SK-N-MC (cell line): Measurements from ENCODE around the gene MAN1B1.

Experiments
- EZH2 ChIP-seq: fragments of 200-600 bp; sonication (generic); IDR thresholded peaks from one replicate; pipeline ENCODE4 v1.6.1; 2017; ENCODE audit warnings: antibody characterized with exemption
- FOXP2 ChIP-seq: optimal IDR thresholded peaks from 2 replicates; pipeline ENCODE3; 2011; ENCODE audit warnings: mild to moderate bottlenecking, moderate library complexity; ENCODE audit not compliant: insufficient read depth; ENCODE audit errors: extremely low read length, control extremely low read depth
- POLR2AphosphoS5 ChIP-seq: IDR thresholded peaks from 2 replicates; pipeline ENCODE4 v1.6.1; 2012; ENCODE audit warnings: mild to moderate bottlenecking, low read depth, low read length, borderline replicate concordance

- TF ChIP-seq POLR2AphosphoS5 = no peak
- TF ChIP-seq EZH2 = no peak
- TF ChIP-seq FOXP2 = no peak
Observed at GRCh38 chr9:137054932-137055384, 31.8 kb upstream of the MAN1B1 start.
